ENCODE data around the gene MYH3.

The MYH3 gene

GRCh38 chr17:10605221-10605783 is 51.8 kb downstream of the MYH3 start:
- Histone ChIP-seq H3K36me3 (ENCODE audit: control insufficient read depth in 5 of 5, insufficient read depth in 5 of 5, low read length in 5 of 5) (no peaks in the 10 kb centered on the region), H3K27ac (ENCODE audit: low read depth, low read length) (no peak overlapping the region), H3K4me1 (ENCODE audit: control insufficient read depth in 5 of 5, insufficient read depth in 5 of 5, low read length in 5 of 5) (peaks cover 0 to 5% (median 3%) of the 10 kb centered on the region in 5 donors), H3K9ac (ENCODE audit: low read length in 5 of 5) (no peak overlapping the region), H3K9me3 (ENCODE audit: control insufficient read depth in 5 of 5, low read length in 5 of 5) (no peaks in the 10 kb centered on the region), H3K4me3 (ENCODE audit: low read depth in 1 of 5, low read length in 5 of 5) (no peak overlapping the region), H3K27me3 (ENCODE audit: control insufficient read depth in 5 of 5, insufficient read depth in 4 of 5, low read length in 5 of 5) (no peaks in the 10 kb centered on the region)

- H3K9ac ChIP-seq (ENCODE audit: low read length in 5 of 5): no peak overlapping the region
- no peaks in the 10 kb centered on the region for H3K9me3 ChIP-seq (ENCODE audit: control insufficient read depth in 5 of 5, low read length in 5 of 5)
- peaks cover 0 to 5% (median 3%) of the 10 kb centered on the region in 5 donors for H3K4me1 ChIP-seq (ENCODE audit: control insufficient read depth in 5 of 5, insufficient read depth in 5 of 5, low read length in 5 of 5)
- H3K27ac ChIP-seq (ENCODE audit: low read depth, low read length): no peak overlapping the region
- no peak overlapping the region for H3K4me3 ChIP-seq (ENCODE audit: low read depth in 1 of 5, low read length in 5 of 5)
- no peaks in the 10 kb centered on the region for H3K36me3 ChIP-seq (ENCODE audit: control insufficient read depth in 5 of 5, insufficient read depth in 5 of 5, low read length in 5 of 5)
- no peaks in the 10 kb centered on the region for H3K27me3 ChIP-seq (ENCODE audit: control insufficient read depth in 5 of 5, insufficient read depth in 4 of 5, low read length in 5 of 5)
These were observed 52.6 kb downstream of the MYH3 start for GRCh38 chr17:10604521-10604920.

GRCh38 chr17:10603931-10604330 is 53.2 kb downstream of the MYH3 start:
- Histone ChIP-seq H3K36me3 (ENCODE audit: control insufficient read depth in 5 of 5, insufficient read depth in 5 of 5, low read length in 5 of 5) (no peaks in the 10 kb centered on the region), H3K9me3 (ENCODE audit: control insufficient read depth in 5 of 5, low read length in 5 of 5) (no peaks in the 10 kb centered on the region), H3K4me1 (ENCODE audit: control insufficient read depth in 5 of 5, insufficient read depth in 5 of 5, low read length in 5 of 5) (peaks cover 0 to 5% (median 3%) of the 10 kb centered on the region in 5 donors), H3K4me3 (ENCODE audit: low read depth in 1 of 5, low read length in 5 of 5) (no peak overlapping the region), H3K27me3 (ENCODE audit: control insufficient read depth in 5 of 5, insufficient read depth in 4 of 5, low read length in 5 of 5) (no peaks in the 10 kb centered on the region), H3K9ac (ENCODE audit: low read length in 5 of 5) (no peak overlapping the region), H3K27ac (ENCODE audit: low read depth, low read length) (no peak overlapping the region)

GRCh38 chr17:10600571-10600970 is 56.5 kb downstream of the MYH3 start:
- Histone ChIP-seq H3K27ac (ENCODE audit: low read depth, low read length) (no peak overlapping the region), H3K27me3 (ENCODE audit: control insufficient read depth in 5 of 5, insufficient read depth in 4 of 5, low read length in 5 of 5) (no peaks in the 10 kb centered on the region)

GRCh38 chr17:10598621-10599020 is 58.5 kb downstream of the MYH3 start:
- no peak overlapping the region for H3K27ac ChIP-seq (ENCODE audit: low read depth, low read length)
- no peaks in the 10 kb centered on the region for H3K9me3 ChIP-seq (ENCODE audit: control insufficient read depth in 5 of 5, low read length in 5 of 5)
- H3K36me3 ChIP-seq (ENCODE audit: control insufficient read depth in 5 of 5, insufficient read depth in 5 of 5, low read length in 5 of 5): no peaks in the 10 kb centered on the region
- H3K9ac ChIP-seq (ENCODE audit: low read length in 5 of 5): no peak overlapping the region
- H3K4me3 ChIP-seq (ENCODE audit: low read depth in 1 of 5, low read length in 5 of 5): no peak overlapping the region
- no peaks in the 10 kb centered on the region for H3K27me3 ChIP-seq (ENCODE audit: control insufficient read depth in 5 of 5, insufficient read depth in 4 of 5, low read length in 5 of 5)
- peaks cover 0 to 3% (median 0%) of the 10 kb centered on the region in 5 donors for H3K4me1 ChIP-seq (ENCODE audit: control insufficient read depth in 5 of 5, insufficient read depth in 5 of 5, low read length in 5 of 5)

More at GRCh38 chr17:10600571-10600970, 56.5 kb downstream of the MYH3 start:
- H3K9ac ChIP-seq (ENCODE audit: low read length in 5 of 5): no peak overlapping the region
- no peaks in the 10 kb centered on the region for H3K9me3 ChIP-seq (ENCODE audit: control insufficient read depth in 5 of 5, low read length in 5 of 5)
- peaks cover 0 to 5% (median 3%) of the 10 kb centered on the region in 5 donors for H3K4me1 ChIP-seq (ENCODE audit: control insufficient read depth in 5 of 5, insufficient read depth in 5 of 5, low read length in 5 of 5)
- H3K4me3 ChIP-seq (ENCODE audit: low read depth in 1 of 5, low read length in 5 of 5): no peak overlapping the region
- no peaks in the 10 kb centered on the region for H3K36me3 ChIP-seq (ENCODE audit: control insufficient read depth in 5 of 5, insufficient read depth in 5 of 5, low read length in 5 of 5)

- Histone ChIP-seq H3K9ac (ENCODE audit: low read length in 5 of 5) (no peak overlapping the region), H3K4me1 (ENCODE audit: control insufficient read depth in 5 of 5, insufficient read depth in 5 of 5, low read length in 5 of 5) (no peaks in the 10 kb centered on the region), H3K9me3 (ENCODE audit: control insufficient read depth in 5 of 5, low read length in 5 of 5) (no peaks in the 10 kb centered on the region), H3K4me3 (ENCODE audit: low read depth in 1 of 5, low read length in 5 of 5) (no peak overlapping the region), H3K27me3 (ENCODE audit: control insufficient read depth in 5 of 5, insufficient read depth in 4 of 5, low read length in 5 of 5) (no peaks in the 10 kb centered on the region), H3K27ac (ENCODE audit: low read depth, low read length) (no peak overlapping the region), H3K36me3 (ENCODE audit: control insufficient read depth in 5 of 5, insufficient read depth in 5 of 5, low read length in 5 of 5) (no peaks in the 10 kb centered on the region)
These were observed 67.5 kb downstream of the MYH3 start for GRCh38 chr17:10589553-10590145.

GRCh38 chr17:10585529-10585928 is 71.6 kb downstream of the MYH3 start:
- no peak overlapping the region for H3K27ac ChIP-seq (ENCODE audit: low read depth, low read length)
- H3K36me3 ChIP-seq (ENCODE audit: control insufficient read depth in 5 of 5, insufficient read depth in 5 of 5, low read length in 5 of 5): no peaks in the 10 kb centered on the region
- no peaks in the 10 kb centered on the region for H3K9me3 ChIP-seq (ENCODE audit: control insufficient read depth in 5 of 5, low read length in 5 of 5)
- H3K4me3 ChIP-seq (ENCODE audit: low read depth in 1 of 5, low read length in 5 of 5): no peak overlapping the region
- no peaks in the 10 kb centered on the region for H3K27me3 ChIP-seq (ENCODE audit: control insufficient read depth in 5 of 5, insufficient read depth in 4 of 5, low read length in 5 of 5)
- no peaks in the 10 kb centered on the region for H3K4me1 ChIP-seq (ENCODE audit: control insufficient read depth in 5 of 5, insufficient read depth in 5 of 5, low read length in 5 of 5)
- no peak overlapping the region for H3K9ac ChIP-seq (ENCODE audit: low read length in 5 of 5)

- no peak overlapping the region for H3K9ac ChIP-seq (ENCODE audit: low read length in 5 of 5)
- H3K27ac ChIP-seq (ENCODE audit: low read depth, low read length): no peak overlapping the region
- no peaks in the 10 kb centered on the region for H3K9me3 ChIP-seq (ENCODE audit: control insufficient read depth in 5 of 5, low read length in 5 of 5)
- H3K4me3 ChIP-seq (ENCODE audit: low read depth in 1 of 5, low read length in 5 of 5): no peak overlapping the region
- no peaks in the 10 kb centered on the region for H3K36me3 ChIP-seq (ENCODE audit: control insufficient read depth in 5 of 5, insufficient read depth in 5 of 5, low read length in 5 of 5)
- H3K4me1 ChIP-seq (ENCODE audit: control insufficient read depth in 5 of 5, insufficient read depth in 5 of 5, low read length in 5 of 5): no peaks in the 10 kb centered on the region
- H3K27me3 ChIP-seq (ENCODE audit: control insufficient read depth in 5 of 5, insufficient read depth in 4 of 5, low read length in 5 of 5): no peaks in the 10 kb centered on the region
These were observed 73.3 kb downstream of the MYH3 start for GRCh38 chr17:10583834-10584233.

- H3K4me1 ChIP-seq (ENCODE audit: control insufficient read depth in 5 of 5, insufficient read depth in 5 of 5, low read length in 5 of 5): no peaks in the 10 kb centered on the region
- no peak overlapping the region for H3K9ac ChIP-seq (ENCODE audit: low read length in 5 of 5)
- no peak overlapping the region for H3K27ac ChIP-seq (ENCODE audit: low read depth, low read length)
- H3K27me3 ChIP-seq (ENCODE audit: control insufficient read depth in 5 of 5, insufficient read depth in 4 of 5, low read length in 5 of 5): no peaks in the 10 kb centered on the region
- H3K36me3 ChIP-seq (ENCODE audit: control insufficient read depth in 5 of 5, insufficient read depth in 5 of 5, low read length in 5 of 5): no peaks in the 10 kb centered on the region
- no peaks in the 10 kb centered on the region for H3K9me3 ChIP-seq (ENCODE audit: control insufficient read depth in 5 of 5, low read length in 5 of 5)
- no peak overlapping the region for H3K4me3 ChIP-seq (ENCODE audit: low read depth in 1 of 5, low read length in 5 of 5)
These were observed 77.8 kb downstream of the MYH3 start for GRCh38 chr17:10579270-10579669.
